SHP77 (cell line): Measurements from ENCODE around the gene ASB10.
A peak's percentile ranks its signal among the peaks of the same experiment; 100 is the strongest.

Source experiments
- DNase-seq, 2 experiments: peaks; one replicate each; lab custom pipeline; 2025; lab: John Stamatoyannopoulos, UW

ASB10 gene

DNA sequence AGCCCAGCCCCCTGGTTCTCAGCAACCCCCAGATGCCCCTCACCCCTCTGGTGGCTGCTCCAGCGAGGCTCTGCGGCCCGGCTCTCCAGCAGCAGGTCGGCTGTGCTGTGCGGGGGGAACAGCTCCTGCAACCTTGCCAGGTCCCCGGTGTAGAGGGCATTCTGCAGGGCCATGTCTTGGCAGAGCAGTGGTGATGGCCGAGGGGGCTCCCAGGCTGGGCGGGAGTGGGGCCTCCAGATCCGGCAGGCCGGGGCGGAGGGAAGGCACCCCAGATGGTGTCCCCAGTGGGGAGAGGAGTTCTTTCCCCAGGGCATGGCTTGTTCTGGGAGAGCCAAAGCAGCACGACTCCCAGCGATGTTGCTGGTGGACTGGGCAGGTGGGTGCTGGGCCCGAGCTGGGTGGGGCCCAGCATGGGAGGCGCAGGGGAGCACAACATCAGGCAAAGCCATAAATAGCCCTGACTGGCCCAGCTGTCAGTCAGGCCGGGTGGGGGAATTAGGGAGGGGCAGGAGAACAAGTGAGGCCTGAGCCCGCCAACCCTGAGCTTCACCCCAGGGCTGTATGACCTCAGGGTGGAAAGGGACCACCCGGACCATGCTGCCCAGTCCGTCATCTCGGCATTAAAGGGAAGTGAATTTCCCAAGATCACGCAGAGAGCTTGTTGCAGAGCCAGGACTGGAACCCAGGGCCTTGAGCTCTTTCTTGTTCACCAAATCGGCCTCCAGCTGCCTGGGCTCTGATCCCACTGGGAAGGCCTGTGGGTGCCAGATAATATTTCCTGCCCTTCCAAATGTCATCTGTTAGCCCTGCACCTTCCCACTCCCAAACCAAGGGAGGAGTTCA lies 580 bp upstream of the ASB10 start:
- DNase-seq, result no peak

GRCh38 chr7:151185762-151186639 lies 1.0 kb downstream of the ASB10 start:
- no peak for DNase-seq

DNA sequence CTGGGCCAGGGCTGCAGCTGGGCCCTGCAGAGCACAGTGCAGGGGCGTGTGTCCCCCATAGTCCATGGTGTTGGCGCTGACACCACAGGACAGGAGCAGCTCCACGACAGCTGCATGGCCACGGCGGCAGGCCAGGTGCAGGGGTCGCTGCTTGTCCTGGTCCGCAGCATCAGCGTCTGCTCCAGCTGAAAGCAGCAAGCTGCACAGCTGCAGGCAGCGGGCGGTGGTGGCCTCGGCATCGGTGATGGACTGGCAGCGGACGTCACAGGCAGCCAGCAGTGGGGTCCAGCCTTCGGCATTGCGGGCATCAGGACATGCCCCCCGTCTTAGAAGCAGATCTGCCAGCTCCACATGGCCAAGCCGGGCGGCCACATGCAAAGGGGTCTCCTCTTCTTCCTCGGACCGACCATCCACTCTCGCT lies 6.0 kb downstream of the ASB10 start:
- DNase-seq, result no peak

GRCh38 chr7:151179946-151180345 lies 7.1 kb downstream of the ASB10 start:
- DNase-seq, result no peak

DNA sequence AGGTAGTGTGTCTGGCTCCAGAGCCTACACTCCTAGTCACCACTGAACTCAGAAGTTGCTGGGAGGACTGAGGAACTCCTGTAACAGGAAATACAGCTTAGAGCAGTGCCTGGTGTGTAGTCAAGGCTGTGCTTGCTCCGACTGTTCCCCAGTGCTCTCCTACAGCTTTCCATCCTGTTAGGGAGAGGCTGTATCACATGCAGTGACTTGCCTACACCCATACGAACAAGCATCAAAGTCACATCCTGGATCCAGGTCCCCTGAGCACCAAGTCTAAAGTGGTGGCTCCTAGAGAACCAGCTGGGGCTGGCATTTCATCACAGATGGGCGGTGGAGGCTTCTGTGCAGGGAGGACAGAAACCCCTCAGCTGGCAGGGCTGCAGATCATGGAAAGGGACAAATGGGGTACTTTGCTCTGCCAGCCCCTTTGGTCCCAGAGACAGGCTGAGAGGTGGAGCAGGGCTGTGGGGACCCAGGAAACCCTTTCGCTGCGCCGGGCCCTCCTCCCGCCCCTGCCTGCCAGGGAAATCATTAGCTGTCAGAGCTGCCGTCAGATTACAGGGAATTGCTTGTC lies 7.7 kb downstream of the ASB10 start:
- DNase-seq, result no peak

DNA sequence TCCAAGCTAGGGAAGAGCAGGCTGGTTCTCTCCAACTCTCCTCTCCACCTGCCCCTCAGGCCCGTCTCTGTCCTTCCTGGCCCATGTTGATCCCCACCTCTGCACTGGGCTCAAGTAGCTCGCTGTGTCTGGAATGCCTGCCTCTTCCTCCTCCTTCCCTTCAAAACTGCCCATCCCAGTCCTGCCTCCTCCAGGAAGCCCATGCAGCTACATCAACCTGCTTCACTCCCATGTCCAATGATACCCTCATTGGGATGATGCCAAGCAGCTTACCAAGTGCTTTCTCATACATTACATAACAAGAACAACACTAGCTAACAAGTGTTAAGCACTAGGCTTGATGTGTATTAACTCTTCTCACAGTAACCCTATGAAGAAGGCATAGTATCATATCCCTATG lies 8.2 kb downstream of the ASB10 start:
- no peak for DNase-seq

DNA sequence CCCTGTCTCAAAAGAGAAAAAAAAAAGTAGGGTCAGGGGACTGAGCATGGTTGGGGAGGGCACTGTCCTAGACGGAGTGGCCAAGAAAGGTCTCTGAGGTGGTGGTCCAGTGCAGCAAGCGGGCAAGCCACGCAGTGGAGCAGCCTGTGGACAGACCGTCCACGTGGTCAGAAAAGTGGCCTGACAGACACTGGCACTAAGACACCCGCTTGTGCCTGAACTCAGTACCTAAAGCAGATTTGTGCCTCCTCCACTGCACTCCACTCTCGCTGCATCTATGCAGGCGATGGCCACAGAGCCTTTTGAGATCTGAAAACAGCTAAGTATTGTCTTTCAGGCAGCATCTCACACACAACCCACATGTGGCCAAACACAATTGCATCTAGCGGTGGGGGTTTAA lies 8.8 kb downstream of the ASB10 start:
- no peak for DNase-seq

- no peak for DNase-seq
These were observed 9.7 kb downstream of the ASB10 start for GRCh38 chr7:151177310-151177709.

GRCh38 chr7:151176401-151176800 lies 10.6 kb downstream of the ASB10 start:
- DNase-seq, result no peak

DNA sequence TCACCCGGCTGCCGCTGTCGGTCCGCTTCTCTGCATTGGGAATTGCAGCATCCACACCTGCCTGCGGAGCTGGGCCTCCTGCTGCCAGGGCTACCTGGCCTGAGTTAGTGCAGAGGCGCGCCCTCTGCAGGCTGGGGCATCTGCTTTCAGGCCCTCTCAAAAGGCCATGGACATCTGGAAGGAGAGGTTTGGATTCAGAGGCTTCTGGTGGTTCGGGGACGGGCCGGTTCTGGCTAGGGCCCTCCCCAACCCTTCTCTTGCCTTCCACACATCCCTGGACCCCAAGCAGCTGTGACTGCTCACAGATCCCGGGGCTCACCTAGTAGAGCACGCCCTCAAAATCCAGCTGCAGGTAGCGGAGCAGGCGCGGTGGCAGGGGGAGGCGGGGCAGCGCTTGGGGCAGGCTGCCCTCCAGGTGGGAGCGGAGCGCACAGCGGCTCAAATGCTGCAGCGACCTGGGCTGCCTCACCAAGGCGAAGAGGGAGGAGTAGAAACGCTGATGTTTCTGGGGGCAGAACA lies 11.2 kb downstream of the ASB10 start:
- no peak for DNase-seq

DNA sequence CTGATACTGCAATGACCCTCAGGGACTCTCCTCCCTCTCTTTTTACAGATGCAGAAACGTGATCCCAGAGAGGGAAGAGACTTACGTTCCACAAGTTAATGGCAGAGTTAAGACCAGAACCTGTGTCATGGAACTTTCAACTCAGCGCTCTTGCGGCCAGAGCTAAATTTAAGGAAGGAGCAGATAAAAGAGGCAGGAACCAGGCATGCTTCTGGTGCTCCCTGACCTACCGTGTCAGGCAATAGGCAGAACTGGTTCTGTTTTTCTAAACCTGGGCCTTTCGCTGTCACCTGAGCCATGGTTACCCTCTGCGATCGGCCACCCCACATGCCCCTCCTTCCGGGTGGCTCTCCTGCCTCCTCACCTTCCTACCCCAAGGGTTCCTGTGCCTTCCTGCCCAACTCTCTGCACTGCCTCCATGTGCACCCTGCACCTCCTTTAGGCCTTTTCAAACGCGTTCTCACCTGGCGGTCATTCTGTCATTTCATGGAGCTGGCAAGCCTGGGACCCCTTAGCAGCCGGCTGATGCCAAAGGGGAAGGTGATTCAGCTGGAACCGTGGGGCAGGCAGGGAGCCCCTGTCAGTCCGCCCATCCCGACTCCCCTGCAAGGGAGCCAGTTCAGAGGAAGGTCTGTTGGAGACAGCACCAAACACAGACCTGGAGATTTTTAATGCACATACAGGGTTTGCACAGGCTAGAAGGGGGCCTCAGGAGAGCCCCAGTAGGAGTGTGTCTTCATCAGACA lies 11.8 kb downstream of the ASB10 start:
- no peak for DNase-seq

GRCh38 chr7:151174246-151175046 lies 12.6 kb downstream of the ASB10 start:
- DNase-seq, result no peak

GRCh38 chr7:151173386-151174245 lies 13.4 kb downstream of the ASB10 start:
- no peak for DNase-seq

- DNase-seq, result peak; percentile 37 to 43
These were observed 14.5 kb downstream of the ASB10 start for GRCh38 chr7:151172273-151173141.

DNA sequence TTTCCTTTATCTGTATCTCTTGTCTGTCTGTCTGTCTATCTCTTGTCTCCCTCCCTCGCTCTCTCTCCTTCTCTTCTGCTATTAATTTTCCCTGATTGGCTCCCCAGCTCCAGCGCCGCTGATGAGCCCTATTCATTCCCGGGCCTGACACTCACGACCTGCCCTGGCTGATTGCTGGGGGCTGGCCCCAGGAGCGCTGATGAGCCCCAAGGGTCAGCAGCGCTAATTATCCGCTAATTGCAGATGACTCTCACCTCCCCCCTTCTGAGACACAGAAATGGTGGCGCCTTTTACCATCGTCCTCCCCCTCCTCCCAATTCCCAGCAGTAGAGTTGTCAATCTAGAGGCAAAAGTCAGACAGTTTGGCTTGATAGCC lies 18.3 kb downstream of the ASB10 start:
- no peak for DNase-seq

- DNase-seq, result no peak
These were observed 18.9 kb downstream of the ASB10 start for GRCh38 chr7:151168003-151168786.

- DNase-seq, result no peak
These were observed 19.7 kb downstream of the ASB10 start, which contains the start of gene GBX1 for GRCh38 chr7:151167197-151167961. Gene GBX1, minus strand, starts transcription at chr7:151167694. Its CDS starts 146 bp downstream, at chr7:151167548.
